ENCODE measurements around the gene FHIT. TPM values are rescaled to one million over a fixed set of nuclear protein-coding genes. Genes with fewer than 3 reads are reported as not detected.

Gene FHIT
- total and polyA plus RNA-seq, 10 of the 15 experiments (the other 5 are each of a cell fraction or from before 2014, with no cell fraction given), result 4.2 to 14.9 (median 9.4) TPM

DNA sequence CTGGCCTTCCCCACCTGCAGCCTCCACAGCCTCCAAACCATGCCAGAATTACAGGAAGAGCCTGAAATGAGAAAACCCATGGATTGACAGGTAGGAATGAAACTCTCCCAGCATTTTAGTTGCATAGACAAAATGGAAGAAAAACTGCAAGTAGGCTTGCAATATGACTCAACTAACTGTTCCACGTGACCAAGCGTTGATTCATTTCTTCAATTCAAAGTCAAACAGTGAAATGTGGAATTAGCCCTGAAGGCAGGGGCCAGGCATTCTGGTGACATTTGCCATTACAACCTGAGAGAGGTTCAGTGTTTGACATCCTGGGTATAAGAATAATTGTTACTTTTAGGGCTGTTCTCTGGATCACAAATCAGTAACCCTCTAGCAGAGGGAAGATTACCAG, 1525.0 kb downstream of the FHIT start:
- RAD21 ChIA-PET (ENCODE audit: unreplicated experiment), result no interaction called here
- no peaks in the 10 kb centered on the region; the same call in 1 of the 3 replicates for H3K9me3 ChIP-seq (replicated peaks; ENCODE audit: control insufficient read depth, insufficient read depth, low read length)
- CTCF ChIA-PET, result no interaction called here
- DNase-seq (ENCODE audit: low read depth, low spot score), result no peak
- POLR2A ChIA-PET, result no interaction called here
- no peaks in the 10 kb centered on the region for H3K79me2 ChIP-seq (ENCODE audit: control insufficient read depth, insufficient read depth, low read length)
- H4K20me1 ChIP-seq (ENCODE audit: control insufficient read depth, insufficient read depth), result no peaks in the 10 kb centered on the region
- no peak overlapping the region for H3K4me2 ChIP-seq (ENCODE audit: control insufficient read depth, insufficient read depth)
- FAIRE-seq, result no peak
- no peak overlapping the region for H2AFZ ChIP-seq (ENCODE audit: control insufficient read depth, low read depth, low read length)
- BruUV-seq (replicated peaks), result no TSS peak
- peaks cover 0 to 3% of the 10 kb centered on the region in 2 experiments; a peak in 1 of 4 replicates for H3K27me3 ChIP-seq (replicated peaks in 1 of 2; ENCODE audit: control insufficient read depth in 2 of 2, insufficient read depth in 2 of 2, low read length in 1 of 2)
- intact Hi-C loops (cut with micrococcal nuclease; ENCODE audit: unreplicated experiment), result no loop called here
- TF ChIP-seq BCL11A (IDR thresholded peaks at IDR 0.05; ENCODE audit: low read depth, low read length) (peak; percentile 77; the same call in 1 of the 2 replicates), DPF2 (IDR thresholded peaks at IDR 0.05) (no peak), POLR2A (IDR thresholded peaks at IDR 0.05; ENCODE audit: low read depth, low read length) (no peak), BHLHE40 (IDR thresholded peaks at IDR 0.05; ENCODE audit: borderline replicate concordance in 1 of 2, low read depth in 2 of 2, low read length in 1 of 2) (peak in 1 of 2 experiments; percentile 25; a peak in 1 of 4 replicates), RAD51 (IDR thresholded peaks at IDR 0.05) (peak; percentile 27; the same call in 1 of the 2 replicates), CREM (IDR thresholded peaks at IDR 0.05; ENCODE audit: low read depth) (0 out of 2 replicates have a peak, but pooled peaks have one; percentile 23), IKZF1 (conservative IDR thresholded peaks at IDR 0.05) (peak; percentile 21; the same call in 1 of the 2 replicates), TARDBP (IDR thresholded peaks at IDR 0.05; ENCODE audit: borderline replicate concordance) (no peak), TBL1XR1 (IDR thresholded peaks at IDR 0.05; ENCODE audit: low read depth, low read length) (no peak), IKZF2 (IDR thresholded peaks at IDR 0.05) (peak; percentile 43 to 64; a peak in 2 of 4 replicates), RUNX3 (IDR thresholded peaks at IDR 0.05; ENCODE audit: low read length) (peak; percentile 42; the same call in 1 of the 2 replicates), NFIC (IDR thresholded peaks at IDR 0.05; ENCODE audit: low read depth, low read length) (peak; percentile 71), EP300 (IDR thresholded peaks at IDR 0.05; ENCODE audit: borderline replicate concordance in 1 of 2, control insufficient read depth in 1 of 2, low read depth in 2 of 2, low read length in 2 of 2) (peak in 1 of 2 experiments; percentile 12; a peak in 1 of 4 replicates), ZNF24 (IDR thresholded peaks at IDR 0.05) (peak; percentile 87), SMC3 (IDR thresholded peaks at IDR 0.05; ENCODE audit: borderline replicate concordance, low read length) (no peak), YY1 (IDR thresholded peaks at IDR 0.05; ENCODE audit: low read depth, low read length) (peak; percentile 53), IRF4 (IDR thresholded peaks at IDR 0.05; ENCODE audit: low read depth, low read length) (peak; percentile 81; the same call in 1 of the 2 replicates), EED (IDR thresholded peaks at IDR 0.05; ENCODE audit: low read depth) (peak; percentile 78), JUNB (IDR thresholded peaks at IDR 0.05) (peak; percentile 95)
- TF ChIP-seq, protein P1, sequence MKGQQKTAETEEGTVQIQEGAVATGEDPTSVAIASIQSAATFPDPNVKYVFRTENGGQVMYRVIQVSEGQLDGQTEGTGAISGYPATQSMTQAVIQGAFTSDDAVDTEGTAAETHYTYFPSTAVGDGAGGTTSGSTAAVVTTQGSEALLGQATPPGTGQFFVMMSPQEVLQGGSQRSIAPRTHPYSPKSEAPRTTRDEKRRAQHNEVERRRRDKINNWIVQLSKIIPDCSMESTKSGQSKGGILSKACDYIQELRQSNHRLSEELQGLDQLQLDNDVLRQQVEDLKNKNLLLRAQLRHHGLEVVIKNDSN (IDR thresholded peaks at IDR 0.05; ENCODE audit: borderline replicate concordance, extremely low read length, insufficient read depth, low read depth, low read length), result peak; percentile 31
- no peak overlapping the region for H3K9ac ChIP-seq (ENCODE audit: control insufficient read depth, insufficient read depth, low read length)
- H3K4me1 ChIP-seq (ENCODE audit: control insufficient read depth, insufficient read depth, low read length), result no peaks in the 10 kb centered on the region
- SMC1A ChIA-PET (ENCODE audit: uncharacterized antibody, unreplicated experiment), result no interaction called here
- no peaks in the 10 kb centered on the region for H3K36me3 ChIP-seq (ENCODE audit: control insufficient read depth in 2 of 2, insufficient read depth in 2 of 2, low read length in 1 of 2)
- peak; percentile 58 for ATAC-seq
- no peak overlapping the region for H3K4me3 ChIP-seq
- in situ Hi-C loops (cut with MboI), result no loop called here
- no peak overlapping the region for H3K27ac ChIP-seq (ENCODE audit: control insufficient read depth, insufficient read depth)
- whole genome bisulfite sequencing (ENCODE audit: insufficient coverage, insufficient replicate concordance, low lambda C conversion rate, missing lambda C conversion rate), result 0% methylated on average over 2 of the region's 2 CpGs
